ENCODE measurements around the gene RAPGEF4.
A peak's percentile ranks its signal among the peaks of the same experiment; 100 is the strongest.

The RAPGEF4 gene

GRCh38 chr2:172930871-172931255 is 195.2 kb downstream of the RAPGEF4 start:
- no peaks in the 10 kb centered on the region for H3K36me3 ChIP-seq (ENCODE audit: insufficient read depth)
- H3K9ac ChIP-seq, result no peak overlapping the region
- TF ChIP-seq, protein P1, sequence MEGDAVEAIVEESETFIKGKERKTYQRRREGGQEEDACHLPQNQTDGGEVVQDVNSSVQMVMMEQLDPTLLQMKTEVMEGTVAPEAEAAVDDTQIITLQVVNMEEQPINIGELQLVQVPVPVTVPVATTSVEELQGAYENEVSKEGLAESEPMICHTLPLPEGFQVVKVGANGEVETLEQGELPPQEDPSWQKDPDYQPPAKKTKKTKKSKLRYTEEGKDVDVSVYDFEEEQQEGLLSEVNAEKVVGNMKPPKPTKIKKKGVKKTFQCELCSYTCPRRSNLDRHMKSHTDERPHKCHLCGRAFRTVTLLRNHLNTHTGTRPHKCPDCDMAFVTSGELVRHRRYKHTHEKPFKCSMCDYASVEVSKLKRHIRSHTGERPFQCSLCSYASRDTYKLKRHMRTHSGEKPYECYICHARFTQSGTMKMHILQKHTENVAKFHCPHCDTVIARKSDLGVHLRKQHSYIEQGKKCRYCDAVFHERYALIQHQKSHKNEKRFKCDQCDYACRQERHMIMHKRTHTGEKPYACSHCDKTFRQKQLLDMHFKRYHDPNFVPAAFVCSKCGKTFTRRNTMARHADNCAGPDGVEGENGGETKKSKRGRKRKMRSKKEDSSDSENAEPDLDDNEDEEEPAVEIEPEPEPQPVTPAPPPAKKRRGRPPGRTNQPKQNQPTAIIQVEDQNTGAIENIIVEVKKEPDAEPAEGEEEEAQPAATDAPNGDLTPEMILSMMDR (conservative IDR thresholded peaks at IDR 0.05; ENCODE audit: low read depth, low read length), result no peak
- H3K4me3 ChIP-seq (IDR thresholded peaks at IDR 0.05; ENCODE audit: insufficient read depth, low read depth, low read length), result no peak overlapping the region
- H3K79me2 ChIP-seq (ENCODE audit: insufficient read depth, low read depth), result no peaks in the 10 kb centered on the region
- H2AFZ ChIP-seq (ENCODE audit: low read depth), result no peak overlapping the region
- H3K27ac ChIP-seq, result no peak overlapping the region
- no peaks in the 10 kb centered on the region for H3K27me3 ChIP-seq (ENCODE audit: insufficient read depth, low read depth)
- no peak overlapping the region for H3K4me2 ChIP-seq
- no peaks in the 10 kb centered on the region for H3K4me1 ChIP-seq (ENCODE audit: low read depth, poor library complexity, severe bottlenecking)
- H4K20me1 ChIP-seq (ENCODE audit: insufficient read depth), result no peaks in the 10 kb centered on the region

DNA sequence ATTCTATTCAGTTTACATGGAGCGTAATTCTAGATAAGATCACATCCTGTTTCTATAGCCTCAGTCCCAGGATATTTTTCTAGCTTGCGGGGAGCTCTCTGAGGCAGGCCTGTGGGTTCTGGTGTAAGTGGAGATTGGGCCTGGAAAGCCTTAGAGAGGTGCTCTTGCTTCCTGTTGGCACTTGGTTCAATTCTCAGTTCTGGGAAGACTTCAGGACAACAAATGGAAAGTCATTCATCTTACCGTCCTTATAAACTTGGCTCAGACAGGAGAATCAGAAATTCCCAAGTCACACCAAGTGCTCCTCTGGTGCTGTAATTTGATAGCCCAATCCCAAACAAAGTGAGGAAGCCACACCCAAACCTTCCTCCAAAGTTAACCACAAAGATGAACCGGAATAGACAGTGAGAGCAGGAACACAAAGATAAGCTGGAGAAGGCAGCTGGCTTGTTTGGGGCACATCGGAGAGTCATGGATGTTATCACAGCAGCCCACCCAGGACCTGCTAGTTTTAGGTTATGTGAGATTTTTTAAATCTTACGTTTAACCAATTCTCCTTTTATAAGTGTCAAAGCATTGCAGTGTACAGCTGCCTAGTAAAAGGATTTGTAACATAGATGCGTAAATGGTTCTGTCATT is 195.7 kb downstream of the RAPGEF4 start:
- Histone ChIP-seq H3K4me2 (no peak overlapping the region), H3K27ac (no peak overlapping the region), H3K9ac (no peak overlapping the region), H3K4me1 (ENCODE audit: low read depth, poor library complexity, severe bottlenecking) (no peaks in the 10 kb centered on the region), H3K36me3 (ENCODE audit: insufficient read depth) (no peaks in the 10 kb centered on the region), H3K79me2 (ENCODE audit: insufficient read depth, low read depth) (no peaks in the 10 kb centered on the region), H3K4me3 (IDR thresholded peaks at IDR 0.05; ENCODE audit: insufficient read depth, low read depth, low read length) (no peak overlapping the region), H3K27me3 (ENCODE audit: insufficient read depth, low read depth) (no peaks in the 10 kb centered on the region), H2AFZ (ENCODE audit: low read depth) (no peak overlapping the region), H4K20me1 (ENCODE audit: insufficient read depth) (no peaks in the 10 kb centered on the region)
- TF ChIP-seq, protein P1 (conservative IDR thresholded peaks at IDR 0.05; ENCODE audit: low read depth, low read length), result no peak

GRCh38 chr2:172931918-172932520 is 196.4 kb downstream of the RAPGEF4 start:
- Histone ChIP-seq H3K27ac (no peak overlapping the region), H3K79me2 (ENCODE audit: insufficient read depth, low read depth) (no peaks in the 10 kb centered on the region), H3K27me3 (ENCODE audit: insufficient read depth, low read depth) (no peaks in the 10 kb centered on the region), H3K36me3 (ENCODE audit: insufficient read depth) (no peaks in the 10 kb centered on the region), H2AFZ (ENCODE audit: low read depth) (no peak overlapping the region), H3K9ac (no peak overlapping the region), H3K4me3 (IDR thresholded peaks at IDR 0.05; ENCODE audit: insufficient read depth, low read depth, low read length) (no peak overlapping the region), H3K4me1 (ENCODE audit: low read depth, poor library complexity, severe bottlenecking) (no peaks in the 10 kb centered on the region), H4K20me1 (ENCODE audit: insufficient read depth) (no peaks in the 10 kb centered on the region), H3K4me2 (no peak overlapping the region)
- TF ChIP-seq, protein P1 (conservative IDR thresholded peaks at IDR 0.05; ENCODE audit: low read depth, low read length), result peak; percentile 72

GRCh38 chr2:172937884-172938712 is 202.5 kb downstream of the RAPGEF4 start:
- H3K4me1 ChIP-seq (ENCODE audit: low read depth, poor library complexity, severe bottlenecking), result no peaks in the 10 kb centered on the region
- no peak overlapping the region for H3K4me2 ChIP-seq
- no peaks in the 10 kb centered on the region for H3K79me2 ChIP-seq (ENCODE audit: insufficient read depth, low read depth)
- H3K36me3 ChIP-seq (ENCODE audit: insufficient read depth), result no peaks in the 10 kb centered on the region
- TF ChIP-seq, protein P1 (conservative IDR thresholded peaks at IDR 0.05; ENCODE audit: low read depth, low read length), result no peak
- no peak overlapping the region for H2AFZ ChIP-seq (ENCODE audit: low read depth)
- no peaks in the 10 kb centered on the region for H4K20me1 ChIP-seq (ENCODE audit: insufficient read depth)
- H3K4me3 ChIP-seq (IDR thresholded peaks at IDR 0.05; ENCODE audit: insufficient read depth, low read depth, low read length), result no peak overlapping the region
- no peak overlapping the region for H3K27ac ChIP-seq
- no peak overlapping the region for H3K9ac ChIP-seq
- H3K27me3 ChIP-seq (ENCODE audit: insufficient read depth, low read depth), result no peaks in the 10 kb centered on the region

Measured in KMS-11 (cell line).